Transverse colon (tissue), 4 donors: ENCODE data around the gene FBP2.

ENCODE experiments used
- CTCF ChIP-seq, 5 experiments: fragments of 200-600 bp in 3 of 5; fragments of 450-650 bp in 2 of 5; sonication (generic) in 3 of 5; IDR thresholded peaks; 1 replicate in 2 of 5; 2 replicates in 3 of 5; pipeline ENCODE4 v1.5.1; 2016 to 2017; ENCODE audit warnings: antibody characterized with exemption in 5 of 5, inconsistent platforms in 3 of 5, mild to moderate bottlenecking in 2 of 5, moderate library complexity in 1 of 5
- EP300 ChIP-seq: sonication (generic); formaldehyde crosslinking; IDR thresholded peaks from one replicate; pipeline ENCODE4 v1.6.1; 2017; ENCODE audit warnings: antibody characterized with exemption, low read depth
- POLR2A ChIP-seq: fragments of 450-650 bp; IDR thresholded peaks from one replicate; pipeline ENCODE4 v1.6.1; 2016; ENCODE audit warnings: antibody characterized with exemption, mild to moderate bottlenecking, moderate library complexity
- POLR2AphosphoS5 ChIP-seq, 3 donors: sonication (generic); formaldehyde crosslinking; IDR thresholded peaks; one replicate each; pipeline ENCODE4 v1.6.1; 2016; ENCODE audit warnings: antibody characterized with exemption in 3 of 3

- no peak for TF ChIP-seq POLR2A
- TF ChIP-seq CTCF (IDR thresholded peaks at IDR 0.05): no peak
- TF ChIP-seq EP300: no peak
- TF ChIP-seq POLR2AphosphoS5 (IDR thresholded peaks at IDR 0.05): no peak
Observed at GRCh38 chr9:94538908-94539307, 54.7 kb downstream of the FBP2 start.
